NOMO-1 treated with DMSO at 0.1 percent for 48 hours (cell line): ENCODE data around the gene CPZ.

ENCODE experiments used
- DNase-seq: peaks from one replicate; lab custom pipeline; 2025; ENCODE audit not compliant: unreplicated experiment; lab: John Stamatoyannopoulos, UW

The CPZ gene

DNA sequence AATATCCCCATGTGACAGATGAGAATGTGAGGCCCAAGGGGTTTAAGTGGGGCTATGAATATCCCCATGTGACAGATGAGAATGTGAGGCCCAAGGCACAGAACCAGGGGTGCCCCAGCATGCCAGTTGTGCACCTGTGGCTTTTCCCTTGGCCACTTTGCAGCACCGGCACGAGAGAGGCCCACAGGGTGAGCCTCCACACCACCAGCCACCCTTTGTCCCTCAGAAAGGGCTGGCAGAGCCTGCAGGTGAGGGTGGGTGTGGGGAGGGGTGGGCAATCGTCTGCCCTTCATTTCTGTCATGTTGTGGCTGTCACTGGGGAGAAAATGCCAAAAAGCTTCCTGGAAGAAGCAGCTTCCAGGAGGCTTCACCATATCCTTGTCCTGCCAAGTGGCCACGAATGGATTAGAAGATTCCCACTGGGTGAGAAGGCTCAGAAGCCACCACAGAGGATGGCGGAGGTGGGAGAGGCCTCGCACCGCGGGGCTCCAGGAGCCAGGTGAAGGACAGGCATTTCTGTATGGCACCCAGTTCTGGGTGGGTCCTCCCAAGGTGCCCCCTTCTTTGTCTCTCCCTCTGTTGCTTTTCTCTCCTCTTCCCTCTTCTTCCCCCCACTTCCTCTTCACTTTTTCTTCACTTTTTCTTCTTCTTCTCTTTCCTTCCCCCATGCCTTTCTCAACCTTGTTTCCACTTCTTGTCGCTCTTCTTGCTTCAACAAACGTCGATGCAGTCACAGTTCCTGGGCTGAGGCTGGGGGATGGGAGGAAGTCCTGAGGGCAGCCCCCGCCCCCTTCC is 12.8 kb upstream of the CPZ start:
- DNase-seq = no peak

DNA sequence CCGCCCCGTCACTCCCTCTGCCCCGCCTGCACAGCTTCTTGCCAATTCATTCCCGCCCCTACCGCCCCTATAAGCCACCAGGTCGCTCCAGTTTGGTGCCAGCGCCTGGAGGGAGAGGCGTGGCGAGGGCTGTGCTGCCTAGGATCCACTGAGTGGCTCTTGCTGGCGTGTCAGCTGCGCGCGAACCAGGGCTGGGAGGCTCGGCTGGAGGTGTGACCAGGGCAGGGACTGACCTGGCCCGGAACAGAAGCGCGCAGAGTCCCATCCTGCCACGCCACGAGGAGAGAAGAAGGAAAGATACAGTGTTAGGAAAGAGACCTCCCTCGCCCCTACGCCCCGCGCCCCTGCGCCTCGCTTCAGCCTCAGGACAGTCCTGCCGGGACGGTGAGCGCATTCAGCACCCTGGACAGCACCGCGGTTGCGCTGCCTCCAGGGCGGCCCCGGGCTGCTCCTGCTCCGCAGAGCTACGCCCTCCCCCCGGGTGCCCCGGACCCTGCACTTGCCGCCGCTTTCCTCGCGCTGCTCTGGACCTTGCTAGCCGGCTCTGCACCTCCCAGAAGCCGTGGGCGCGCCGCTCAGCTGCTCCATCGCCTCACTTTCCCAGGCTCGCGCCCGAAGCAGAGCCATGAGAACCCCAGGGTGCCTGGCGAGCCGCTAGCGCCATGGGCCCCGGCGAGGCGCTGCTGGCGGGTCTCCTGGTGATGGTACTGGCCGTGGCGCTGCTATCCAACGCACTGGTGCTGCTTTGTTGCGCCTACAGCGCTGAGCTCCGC is 12.1 kb upstream of the CPZ start, which contains the start of gene GPR78:
TSS of gene GPR78 (plus strand) at position 72 of the 773 bp plus-strand sequence. CDS start at position 663, 591 bp downstream.
- no peak for DNase-seq

DNA sequence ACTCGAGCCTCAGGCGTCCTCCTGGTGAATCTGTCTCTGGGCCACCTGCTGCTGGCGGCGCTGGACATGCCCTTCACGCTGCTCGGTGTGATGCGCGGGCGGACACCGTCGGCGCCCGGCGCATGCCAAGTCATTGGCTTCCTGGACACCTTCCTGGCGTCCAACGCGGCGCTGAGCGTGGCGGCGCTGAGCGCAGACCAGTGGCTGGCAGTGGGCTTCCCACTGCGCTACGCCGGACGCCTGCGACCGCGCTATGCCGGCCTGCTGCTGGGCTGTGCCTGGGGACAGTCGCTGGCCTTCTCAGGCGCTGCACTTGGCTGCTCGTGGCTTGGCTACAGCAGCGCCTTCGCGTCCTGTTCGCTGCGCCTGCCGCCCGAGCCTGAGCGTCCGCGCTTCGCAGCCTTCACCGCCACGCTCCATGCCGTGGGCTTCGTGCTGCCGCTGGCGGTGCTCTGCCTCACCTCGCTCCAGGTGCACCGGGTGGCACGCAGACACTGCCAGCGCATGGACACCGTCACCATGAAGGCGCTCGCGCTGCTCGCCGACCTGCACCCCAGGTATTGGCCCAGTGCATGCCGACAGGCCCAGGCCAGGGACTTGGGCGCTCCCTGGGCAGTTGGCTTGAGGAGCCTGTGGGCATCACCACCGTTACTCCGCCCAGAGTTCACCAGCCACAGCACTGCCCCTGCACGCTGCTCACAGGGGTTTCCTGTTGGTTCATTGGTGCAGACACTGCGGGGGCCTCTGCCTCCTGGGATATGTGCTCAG is 11.3 kb upstream of the CPZ start:
- no peak for DNase-seq

DNA sequence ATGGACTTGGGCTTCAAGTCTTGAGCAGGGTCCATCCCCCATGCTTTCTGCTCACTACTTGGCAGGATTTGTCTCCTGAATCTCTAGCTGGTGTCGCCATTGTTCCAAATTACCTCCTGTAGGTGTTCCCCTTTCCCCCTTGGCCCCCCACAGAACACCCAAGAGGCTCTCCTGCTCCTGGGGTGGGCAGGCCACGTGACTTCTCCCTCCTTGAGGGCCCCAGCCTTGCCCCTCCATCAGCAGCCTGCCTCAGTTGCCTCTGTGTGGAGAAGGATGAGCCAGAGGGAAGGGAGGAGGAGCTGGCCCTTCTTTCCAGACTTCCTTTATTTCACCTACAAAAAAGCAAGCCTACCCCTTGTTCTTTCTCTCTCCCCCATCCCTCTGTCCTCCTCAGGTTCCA is 10.5 kb upstream of the CPZ start:
- no peak for DNase-seq

DNA sequence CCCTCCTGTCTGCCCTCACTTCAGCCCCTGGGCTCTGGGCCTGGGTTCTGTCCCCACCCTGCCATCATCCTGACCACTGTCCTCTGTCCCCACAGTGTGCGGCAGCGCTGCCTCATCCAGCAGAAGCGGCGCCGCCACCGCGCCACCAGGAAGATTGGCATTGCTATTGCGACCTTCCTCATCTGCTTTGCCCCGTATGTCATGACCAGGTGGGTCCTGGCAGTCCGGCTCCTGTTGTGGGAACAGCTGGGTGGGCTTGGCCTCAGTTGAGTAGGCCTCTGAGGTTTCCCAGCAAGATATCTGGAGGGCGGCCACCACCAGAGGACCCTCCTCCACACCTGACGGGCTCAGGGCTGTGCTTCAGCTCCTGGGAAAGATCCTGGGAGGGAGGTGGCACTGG is 10.1 kb upstream of the CPZ start:
- no peak for DNase-seq

DNA sequence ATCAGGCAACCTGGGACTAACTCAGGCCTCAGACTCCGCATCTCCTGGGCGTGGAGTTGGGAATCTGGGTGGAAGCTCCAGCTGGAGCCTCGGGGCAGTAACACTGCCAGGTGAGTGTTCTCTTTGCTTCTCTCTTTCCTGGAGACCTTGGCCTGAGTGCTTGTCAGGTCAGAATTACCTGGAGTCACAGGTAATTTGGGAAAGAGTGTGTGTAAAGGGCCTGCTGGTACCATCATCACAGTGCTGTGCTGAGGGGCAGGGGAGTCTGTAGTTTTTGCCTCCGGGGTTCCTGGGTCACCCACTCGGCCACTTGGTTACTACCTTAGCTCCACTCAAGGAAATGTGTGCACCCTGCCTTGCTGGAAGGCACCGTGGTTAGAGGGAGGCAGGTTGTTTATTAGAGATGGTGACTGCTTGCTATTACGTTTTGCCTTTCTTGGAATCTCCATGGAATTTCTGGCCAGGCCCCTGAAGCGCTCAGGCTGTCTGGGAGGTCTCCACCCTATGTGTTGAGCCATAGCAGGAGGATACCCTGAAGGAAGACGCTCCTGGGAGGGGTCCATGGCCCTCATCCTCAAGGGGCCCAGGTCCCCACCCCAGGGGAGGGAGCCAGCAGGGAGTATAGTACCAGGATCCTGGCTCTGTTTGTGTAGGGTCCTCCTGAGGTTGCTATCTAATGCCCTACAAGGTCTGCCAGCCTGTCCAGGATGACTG is 9.5 kb upstream of the CPZ start:
- no peak for DNase-seq

DNA sequence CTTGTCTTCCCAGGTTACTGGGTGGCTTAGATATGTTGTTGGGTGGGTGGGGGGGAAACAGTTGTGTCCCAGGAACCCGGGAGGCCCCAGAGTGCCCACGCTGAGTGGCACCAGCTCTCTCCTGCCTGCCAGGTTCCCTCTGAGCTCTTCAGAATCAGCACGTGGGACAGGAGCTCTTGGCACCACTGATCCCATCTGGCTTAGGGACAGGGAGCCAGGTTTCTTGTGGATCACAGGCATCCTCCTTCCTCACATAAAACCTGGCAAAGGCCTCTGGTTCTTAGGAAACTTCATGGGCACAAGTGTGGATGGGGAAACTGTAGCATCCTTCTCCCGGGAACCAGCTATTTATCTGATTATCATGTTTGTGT is 8.9 kb upstream of the CPZ start:
- DNase-seq = no peak

DNA sequence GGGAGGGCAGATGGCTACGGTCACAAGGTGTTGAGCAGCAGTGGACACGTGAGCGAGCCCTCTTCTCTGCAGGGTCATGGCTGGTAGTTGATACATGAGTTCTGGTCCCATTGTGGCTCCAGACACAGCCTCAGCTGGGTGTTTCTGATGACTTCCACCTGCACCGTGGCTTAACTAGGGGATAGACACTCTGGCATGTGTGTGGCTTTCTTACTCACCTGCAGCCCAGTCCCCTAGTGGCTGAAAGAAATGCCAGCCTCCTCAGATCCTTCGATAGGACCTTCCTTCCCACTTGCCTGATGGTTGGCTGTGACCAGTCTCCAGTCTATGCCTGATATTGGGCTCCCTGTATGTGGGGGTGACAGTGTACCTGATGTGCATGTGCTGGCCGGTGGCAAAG is 7.4 kb upstream of the CPZ start:
- DNase-seq = no peak

DNA sequence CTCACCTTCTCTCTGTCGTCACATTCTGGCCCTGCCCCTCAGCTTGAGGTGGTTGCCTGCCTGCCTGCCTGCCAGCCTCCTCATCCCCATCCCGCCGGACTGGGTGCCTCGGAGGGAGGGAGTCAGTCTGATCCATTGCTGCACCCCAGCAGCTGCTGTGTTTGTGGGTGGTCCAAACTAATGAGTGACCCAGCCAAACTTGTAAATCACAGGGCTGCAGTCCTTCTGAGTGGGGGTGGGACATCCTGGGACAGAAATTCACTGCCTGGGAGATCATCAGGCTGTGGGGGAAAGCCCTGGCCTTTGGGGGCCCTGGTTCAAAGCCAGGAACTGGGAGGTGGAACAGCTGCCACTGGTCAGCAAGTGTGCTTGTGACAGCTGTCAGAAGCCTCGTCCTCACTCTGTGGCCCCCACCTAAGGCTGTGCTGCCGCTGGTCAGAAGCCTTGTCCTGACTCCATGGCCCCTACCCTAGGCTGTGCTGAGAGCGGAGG is 6.8 kb upstream of the CPZ start:
- no peak for DNase-seq

DNA sequence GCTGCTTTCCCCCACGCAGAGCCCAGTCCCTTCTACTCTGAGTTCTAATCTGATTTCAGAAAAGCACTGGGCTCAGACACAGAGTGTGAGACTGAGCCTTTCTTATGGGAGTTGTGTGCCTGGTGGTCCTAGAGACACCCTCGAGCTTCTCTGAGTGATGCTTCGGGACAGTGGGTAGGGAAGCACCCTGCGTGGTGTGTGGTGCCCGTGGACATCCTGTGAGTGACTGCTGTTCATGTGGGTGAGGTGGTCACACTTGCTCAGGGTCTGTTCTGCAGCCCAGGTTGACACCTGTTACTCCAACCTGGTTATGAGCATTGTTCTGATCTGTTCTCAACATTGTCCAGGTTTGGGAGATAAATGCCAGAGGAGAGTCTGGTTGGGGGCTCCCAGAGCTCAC is 6.3 kb upstream of the CPZ start:
- DNase-seq = no peak

DNA sequence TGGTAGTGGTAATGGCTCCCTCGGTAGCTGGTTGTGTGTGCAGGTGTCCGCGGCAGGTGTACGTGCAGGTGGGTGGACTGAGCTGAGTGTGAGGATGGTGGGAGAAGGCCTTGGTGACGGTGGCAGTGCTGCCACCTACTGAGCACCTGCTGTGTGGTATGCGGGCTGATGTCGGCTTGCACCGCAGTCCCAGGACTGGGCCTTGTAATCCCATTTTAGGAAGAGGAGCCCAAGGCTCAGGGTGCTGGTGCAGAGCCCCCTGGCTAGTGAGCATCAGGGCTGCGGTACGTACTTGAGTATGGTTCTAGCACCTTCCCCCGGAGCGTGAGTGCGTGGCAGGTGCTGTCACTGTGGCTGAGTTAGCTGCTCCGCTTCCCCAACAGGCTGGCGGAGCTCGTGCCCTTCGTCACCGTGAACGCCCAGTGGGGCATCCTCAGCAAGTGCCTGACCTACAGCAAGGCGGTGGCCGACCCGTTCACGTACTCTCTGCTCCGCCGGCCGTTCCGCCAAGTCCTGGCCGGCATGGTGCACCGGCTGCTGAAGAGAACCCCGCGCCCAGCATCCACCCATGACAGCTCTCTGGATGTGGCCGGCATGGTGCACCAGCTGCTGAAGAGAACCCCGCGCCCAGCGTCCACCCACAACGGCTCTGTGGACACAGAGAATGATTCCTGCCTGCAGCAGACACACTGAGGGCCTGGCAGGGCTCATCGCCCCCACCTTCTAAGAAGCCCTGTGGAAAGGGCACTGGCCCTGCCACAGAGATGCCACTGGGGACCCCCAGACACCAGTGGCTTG is 5.7 kb upstream of the CPZ start:
- DNase-seq = no peak

DNA sequence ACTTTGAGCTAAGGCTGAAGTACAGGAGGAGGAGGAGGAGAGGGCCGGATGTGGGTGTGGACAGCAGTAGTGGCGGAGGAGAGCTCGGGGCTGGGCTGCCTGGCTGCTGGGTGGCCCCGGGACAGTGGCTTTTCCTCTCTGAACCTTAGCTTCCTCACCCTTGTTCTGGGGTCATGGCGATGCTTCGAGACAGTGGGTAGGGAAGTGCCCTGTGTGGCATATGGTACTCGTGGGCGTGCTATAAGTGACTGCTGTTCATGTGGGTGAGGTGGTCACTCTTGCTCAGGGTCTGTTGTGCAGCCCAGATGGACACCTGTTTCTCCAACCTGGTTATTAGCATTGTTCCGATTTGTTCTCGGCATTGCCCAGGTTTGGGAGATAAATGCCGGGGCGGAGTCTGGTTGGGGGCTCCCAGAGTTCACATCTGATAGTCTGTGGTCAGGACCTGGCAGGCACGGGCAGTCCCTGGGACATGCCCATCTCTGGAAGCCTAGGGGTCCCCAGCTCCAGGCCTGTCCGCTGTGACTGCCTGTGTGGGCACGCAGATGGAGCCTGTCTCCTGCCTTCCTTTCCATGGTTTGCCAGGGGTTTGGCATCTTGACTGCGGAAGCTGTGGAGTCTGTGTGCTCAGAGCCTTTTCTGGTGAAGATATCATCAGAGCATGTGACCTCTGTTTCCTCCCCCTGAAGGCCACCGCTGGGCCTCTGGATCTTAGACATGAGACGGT is 4.9 kb upstream of the CPZ start:
- no peak for DNase-seq

DNA sequence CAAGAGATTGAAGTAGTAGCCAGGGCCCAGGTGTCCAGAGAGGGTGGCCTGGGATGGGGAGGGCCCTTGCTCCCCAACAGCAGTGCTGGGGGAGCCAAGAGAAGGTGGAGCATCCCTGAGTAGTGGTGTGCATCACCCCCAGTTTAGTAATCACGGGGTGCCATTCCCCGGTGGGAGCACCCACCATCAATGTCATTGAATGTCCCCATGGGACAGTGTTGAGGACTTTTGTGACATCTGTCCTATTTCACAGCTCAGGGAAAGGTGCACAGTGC is 4.4 kb upstream of the CPZ start:
- DNase-seq = no peak

DNA sequence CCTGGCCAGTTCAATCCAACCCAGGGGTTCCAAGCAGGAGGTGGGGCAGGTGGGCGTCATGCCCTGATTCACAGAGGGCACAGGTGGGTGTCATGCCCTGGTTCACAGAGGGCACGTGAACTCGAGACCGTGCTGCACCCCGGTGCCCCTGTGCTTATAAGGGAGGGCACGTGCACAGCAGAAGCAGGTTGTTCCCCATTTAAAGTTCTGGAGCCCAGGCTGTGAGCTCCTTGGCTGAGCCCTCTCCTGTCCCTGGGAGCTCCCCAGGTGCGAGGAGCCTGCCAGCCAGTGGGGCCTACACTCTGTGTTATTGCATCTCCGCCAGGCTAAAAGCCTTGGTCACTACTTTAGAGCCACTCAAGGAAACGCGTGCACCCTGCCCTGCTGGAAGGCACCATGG is 3.2 kb upstream of the CPZ start:
- DNase-seq = no peak

DNA sequence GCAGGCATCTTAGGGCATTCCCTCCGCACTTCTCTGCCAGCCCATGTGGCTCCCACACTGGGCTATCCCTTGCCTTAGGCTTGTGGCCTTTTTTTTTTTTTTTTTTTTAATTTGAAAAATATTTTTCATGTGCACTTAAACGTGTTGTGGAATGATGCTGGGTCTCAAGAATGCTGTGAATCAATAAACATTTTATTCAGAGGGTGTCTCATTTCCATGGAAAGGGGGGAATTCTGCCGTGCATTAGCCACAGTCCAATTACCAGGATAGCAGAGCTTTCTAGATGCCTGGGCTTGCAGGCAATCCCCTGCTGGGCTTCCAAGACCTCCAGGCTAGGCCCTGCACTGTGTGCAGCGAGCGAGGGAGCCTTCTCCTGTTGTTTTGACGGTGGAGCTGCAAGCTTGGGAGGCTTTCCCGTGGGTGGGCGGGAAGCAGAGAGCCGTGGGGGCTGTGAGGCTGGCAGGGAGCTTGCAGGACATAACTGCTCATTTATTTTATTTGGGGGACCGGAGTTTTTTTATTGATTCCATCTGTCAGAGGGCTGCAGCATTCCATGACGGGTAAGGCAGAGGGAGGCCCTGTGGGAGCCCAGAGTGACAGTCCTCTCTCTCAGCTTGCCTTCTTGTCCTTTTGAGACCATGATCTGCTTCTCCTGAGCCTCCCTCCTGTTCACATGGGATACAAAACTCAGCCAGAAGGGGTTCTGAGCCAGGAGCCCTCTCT is 2.6 kb upstream of the CPZ start:
- DNase-seq = no peak

DNA sequence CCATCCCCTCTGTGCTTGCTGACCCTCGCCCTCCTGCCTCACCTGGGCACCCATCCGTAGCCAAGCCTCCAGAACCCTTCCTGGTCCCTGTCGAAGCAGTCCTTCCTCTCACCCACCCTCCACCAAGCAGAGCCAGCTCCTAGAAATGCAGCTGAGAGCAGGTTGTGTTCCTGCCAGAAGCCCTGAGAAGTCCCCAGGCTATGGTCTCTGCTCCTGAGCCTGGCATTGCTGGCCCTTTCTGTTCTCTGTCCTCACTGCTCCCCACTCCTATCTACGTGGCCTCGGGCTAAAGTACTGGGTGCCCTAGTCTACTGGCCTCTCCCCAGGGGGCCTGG is 2.1 kb upstream of the CPZ start:
- no peak for DNase-seq

DNA sequence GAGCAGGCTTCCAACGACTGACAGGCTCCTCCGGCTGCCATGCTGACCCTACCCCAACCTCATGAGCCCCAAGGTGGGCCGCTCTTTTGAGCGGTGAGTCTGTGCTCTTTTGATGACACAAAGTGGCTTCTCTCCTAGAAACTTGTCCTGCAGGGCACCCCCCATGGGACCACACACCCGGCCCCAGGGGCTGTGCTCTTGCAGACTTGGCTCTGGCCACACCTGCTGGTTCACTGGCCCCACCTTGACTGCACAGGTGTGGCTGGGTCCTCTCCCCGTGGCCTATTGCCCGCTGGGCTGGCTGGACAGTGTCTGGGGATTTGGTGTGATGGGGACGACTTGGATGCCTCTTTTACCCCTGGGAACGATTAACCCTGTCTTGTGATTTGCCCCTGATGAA is 1.5 kb upstream of the CPZ start:
- no peak for DNase-seq

DNA sequence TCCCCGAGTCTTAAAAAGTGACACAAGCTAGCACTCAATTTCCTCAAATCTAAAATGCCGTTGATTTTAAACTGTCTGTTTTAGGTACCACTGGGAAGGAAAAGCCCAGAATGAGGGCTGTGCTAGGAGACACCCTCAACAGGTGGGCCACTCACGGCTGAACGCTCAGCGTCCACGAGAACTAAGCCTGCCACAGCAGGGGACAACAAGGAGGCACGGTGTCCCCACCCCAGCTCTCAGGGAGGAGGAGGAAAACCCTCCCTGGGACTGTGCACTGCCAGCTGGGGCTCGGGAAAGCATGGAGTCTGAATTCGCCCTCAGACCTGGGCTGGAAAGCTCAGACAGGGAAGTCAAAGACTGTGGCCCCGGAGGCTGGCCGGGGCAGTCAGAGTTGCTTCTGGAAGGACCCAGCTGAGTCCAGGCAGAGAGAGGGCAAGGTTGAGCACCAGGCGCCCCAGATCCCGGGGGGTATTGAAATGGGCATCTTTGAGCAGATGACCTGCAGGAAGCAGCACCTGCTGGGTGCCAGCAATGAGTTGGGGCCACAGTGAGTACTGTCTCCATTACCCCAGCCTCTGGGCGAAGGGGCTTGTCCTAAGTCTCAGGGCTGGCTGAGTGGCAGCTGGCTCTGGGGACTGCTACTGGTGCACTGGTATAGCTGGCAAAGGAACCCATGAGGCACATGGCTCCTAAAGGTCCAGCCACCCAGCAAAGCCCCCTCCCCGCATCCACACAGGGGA is 769 bp upstream of the CPZ start:
- DNase-seq = no peak
